ENCODE data around the gene SSC5D. TPM values are rescaled to one million over a fixed set of nuclear protein-coding genes. Genes with fewer than 3 reads are reported as not detected.
A peak's percentile ranks its signal among the peaks of the same experiment; 100 is the strongest.
"Not testable (repeated sequence)": the region's sequence is repeated elsewhere in the genome, so short reads cannot be mapped to it uniquely, and the experiment has no call there.

Gene SSC5D
- total RNA-seq, 2 experiments from 2014 or later, result 0.33 TPM; not detected in 1

- ChIA-PET POLR2A (no interaction called here), CTCF (interaction anchor here (5.8 kb wide), 1 partner anchor 11 kb away, joined by 38 read pairs; no protein-coding TSS in a partner anchor)
- no peak for DNase-seq
- intact Hi-C loops (cut with micrococcal nuclease), result no loop called here
- Mint-ChIP-seq H3K27ac (no peak overlapping the region), H3K4me1 (ENCODE audit: low read depth) (no peaks in the 10 kb centered on the region), H3K4me3 (no peak overlapping the region), H3K36me3 (no peaks in the 10 kb centered on the region), H3K9me3 (no peaks in the 10 kb centered on the region), H3K27me3 (peaks cover 12% of the 10 kb centered on the region)
Observed at GRCh38 chr19:55493052-55493644, 4.9 kb downstream of the SSC5D start.

DNA sequence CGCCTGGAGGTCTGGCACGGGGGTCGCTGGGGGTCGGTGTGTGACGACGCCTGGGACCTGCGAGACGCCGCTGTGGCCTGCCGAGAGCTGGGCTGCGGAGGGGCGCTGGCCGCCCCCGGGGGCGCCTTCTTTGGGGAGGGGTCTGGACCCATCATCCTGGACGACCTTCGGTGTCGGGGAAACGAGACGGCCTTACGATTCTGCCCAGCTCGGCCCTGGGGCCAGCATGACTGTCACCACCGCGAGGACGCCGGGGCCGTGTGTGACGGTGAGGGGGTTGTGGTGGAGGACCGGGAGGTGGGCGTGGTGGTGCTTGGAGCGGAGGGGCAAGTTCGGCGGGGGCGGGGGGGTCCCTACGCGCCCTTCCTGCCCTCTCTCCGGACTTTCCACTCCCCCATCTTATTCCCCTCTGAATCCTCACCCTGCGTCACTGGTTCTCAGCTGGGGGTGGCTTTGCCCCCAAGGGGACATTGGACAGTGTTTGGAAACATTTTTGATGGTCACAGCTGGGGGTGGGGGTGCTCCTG, 5.5 kb downstream of the SSC5D start:
- POLR2A ChIA-PET, result no interaction called here
- H3K36me3 Mint-ChIP-seq, result no peaks in the 10 kb centered on the region

GRCh38 chr19:55494172-55494761, 6.0 kb downstream of the SSC5D start:
- Mint-ChIP-seq H3K36me3 (no peaks in the 10 kb centered on the region), H3K4me1 (ENCODE audit: low read depth) (no peaks in the 10 kb centered on the region), H3K27me3 (peaks cover 12% of the 10 kb centered on the region), H3K9me3 (no peaks in the 10 kb centered on the region), H3K27ac (no peak overlapping the region), H3K4me3 (no peak overlapping the region)
- ChIA-PET CTCF (interaction anchor here (1.1 to 5.8 kb wide), 2 partner anchors 10 to 27 kb away, joined by 5 to 38 read pairs; no protein-coding TSS in a partner anchor), POLR2A (no interaction called here)
- intact Hi-C loops (cut with micrococcal nuclease), result no loop called here
- DNase-seq, result no peak

More for the DNA sequence above, 5.5 kb downstream of the SSC5D start:
- Mint-ChIP-seq H3K27ac (no peak overlapping the region), H3K9me3 (no peaks in the 10 kb centered on the region), H3K4me3 (no peak overlapping the region), H3K4me1 (ENCODE audit: low read depth) (no peaks in the 10 kb centered on the region), H3K27me3 (peaks cover 12% of the 10 kb centered on the region)
- CTCF ChIA-PET, result interaction anchor here (5.8 kb wide), 1 partner anchor 11 kb away, joined by 38 read pairs; no protein-coding TSS in a partner anchor
- intact Hi-C loops (cut with micrococcal nuclease), result no loop called here
- DNase-seq, result no peak

DNA sequence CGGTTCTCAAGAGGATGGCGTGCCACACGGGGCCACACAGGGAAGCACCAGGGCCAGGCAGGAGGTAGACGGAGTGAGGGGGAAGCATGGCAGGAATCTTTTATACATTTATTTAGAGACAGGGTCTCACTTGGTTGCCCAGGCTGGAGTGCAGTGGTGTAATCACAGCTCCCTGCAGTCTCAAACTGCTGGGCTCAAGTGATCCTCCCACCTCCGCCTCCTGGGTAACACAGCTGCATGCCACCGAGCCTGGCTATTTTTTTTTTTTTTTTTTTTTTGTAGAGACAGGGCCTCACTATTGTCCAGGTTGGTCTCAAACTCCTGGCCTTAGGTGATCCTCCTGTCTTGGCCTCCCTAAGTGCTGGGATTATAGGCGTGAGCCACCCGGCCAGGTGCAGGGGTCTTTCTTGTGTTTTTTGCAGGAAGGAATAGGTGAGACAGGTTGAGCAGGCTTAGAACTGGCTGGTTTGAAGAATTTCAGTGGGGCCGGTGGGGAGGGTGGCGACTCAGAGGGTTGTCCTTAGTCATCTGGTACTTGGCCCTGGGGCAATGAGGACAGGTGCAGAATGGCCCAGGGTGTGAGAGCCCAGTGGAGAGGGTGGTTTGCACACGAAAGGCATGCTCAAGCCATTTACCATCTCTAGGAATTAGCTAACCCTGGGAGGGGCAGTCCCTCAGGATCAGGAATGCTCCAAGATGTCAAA, 7.6 kb downstream of the SSC5D start:
- POLR2A ChIA-PET, result no interaction called here
- Mint-ChIP-seq H3K4me3 (no peak overlapping the region), H3K27me3 (peaks cover 12% of the 10 kb centered on the region), H3K4me1 (ENCODE audit: low read depth) (no peaks in the 10 kb centered on the region), H3K9me3 (no peaks in the 10 kb centered on the region), H3K27ac (no peak overlapping the region), H3K36me3 (no peaks in the 10 kb centered on the region)
- CTCF ChIA-PET, result interaction anchor here (1.1 to 5.8 kb wide), 2 partner anchors 8 to 135 kb away, joined by 3 to 38 read pairs; no protein-coding TSS in a partner anchor
- DNase-seq, result no peak
- intact Hi-C loops (cut with micrococcal nuclease), result no loop called here

DNA sequence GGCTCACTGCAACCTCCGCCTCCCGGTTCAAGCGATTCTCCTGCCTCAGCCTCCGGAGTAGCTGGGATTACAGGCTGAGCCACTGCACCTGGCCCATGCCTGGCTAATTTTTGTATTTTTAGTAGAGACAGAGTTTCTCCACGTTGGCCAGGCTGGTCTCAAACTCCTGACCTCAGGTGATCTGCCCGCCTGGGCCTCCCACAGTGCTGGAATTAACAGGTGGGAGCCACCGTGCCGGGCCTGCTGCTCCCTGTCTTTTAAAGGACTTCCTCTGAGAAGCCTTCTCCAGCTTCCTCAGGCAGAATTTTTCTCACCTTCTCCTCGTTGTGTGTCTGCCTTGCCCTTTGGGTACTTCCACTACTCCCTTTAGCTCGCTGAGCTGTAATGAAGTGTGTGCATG, 8.6 kb downstream of the SSC5D start:
- intact Hi-C loops (cut with micrococcal nuclease); H3K4me1 Mint-ChIP-seq (ENCODE audit: low read depth); H3K4me3 Mint-ChIP-seq; H3K36me3 Mint-ChIP-seq; H3K27ac Mint-ChIP-seq; H3K9me3 Mint-ChIP-seq; DNase-seq; H3K27me3 Mint-ChIP-seq: not testable (repeated sequence)
- ChIA-PET POLR2A (interaction anchor here (1.4 kb wide), 1 partner anchor 20 kb away, joined by 3 read pairs; the partner anchor contains the start of gene ZNF628), CTCF (interaction anchor here (0.5 kb wide), 1 partner anchor 357 kb away, joined by 4 read pairs; no protein-coding TSS in a partner anchor)

- H3K4me3 Mint-ChIP-seq, result no peak overlapping the region
- peaks cover 4% of the 10 kb centered on the region for H3K27me3 Mint-ChIP-seq
- no peaks in the 10 kb centered on the region for H3K36me3 Mint-ChIP-seq
- no peak for DNase-seq
- no peaks in the 10 kb centered on the region for H3K9me3 Mint-ChIP-seq
- H3K4me1 Mint-ChIP-seq (ENCODE audit: low read depth), result peaks cover 6% of the 10 kb centered on the region
- CTCF ChIA-PET, result interaction anchor here (0.6 kb wide), 1 partner anchor 31 kb away, joined by 3 read pairs; no protein-coding TSS in a partner anchor
- intact Hi-C loops (cut with micrococcal nuclease), result no loop called here
- POLR2A ChIA-PET, result interaction anchor here (1.4 kb wide), 1 partner anchor 21 kb away, joined by 3 read pairs; the partner anchor contains the start of gene ZNF628
- no peak overlapping the region for H3K27ac Mint-ChIP-seq
Observed at GRCh38 chr19:55497763-55498162, 9.5 kb downstream of the SSC5D start.

DNA sequence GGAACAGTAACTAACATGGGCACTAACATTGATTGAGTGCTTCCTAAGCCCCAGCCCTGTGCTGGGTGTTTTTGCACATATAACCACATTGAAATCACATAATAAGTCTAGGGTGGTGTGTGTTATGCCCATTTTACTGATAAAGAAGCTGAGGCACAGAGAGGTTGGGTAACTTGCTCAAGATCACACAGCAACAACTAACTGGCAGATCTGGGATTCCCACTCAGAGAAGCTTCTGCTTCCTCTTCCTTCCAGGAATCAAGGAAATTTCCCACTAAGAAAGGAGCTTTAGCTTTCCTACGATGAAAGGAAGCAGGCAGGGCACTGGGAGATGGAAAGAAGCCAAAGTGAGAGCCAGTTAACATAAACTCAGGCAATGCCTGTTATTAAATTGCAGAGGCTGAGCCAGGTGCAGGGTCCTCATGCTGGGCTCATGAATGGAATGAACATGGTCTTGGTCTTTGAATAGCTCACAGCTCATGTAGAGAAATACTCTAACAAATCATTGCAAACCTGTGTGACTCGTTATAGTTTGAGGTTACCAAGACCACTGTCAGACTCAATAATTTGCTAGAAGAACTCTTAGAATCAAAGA, 10.1 kb downstream of the SSC5D start:
- ChIA-PET POLR2A (no interaction called here), CTCF (interaction anchor here (0.6 kb wide), 1 partner anchor 32 kb away, joined by 3 read pairs; no protein-coding TSS in a partner anchor)
- intact Hi-C loops (cut with micrococcal nuclease), result no loop called here
- no peak overlapping the region for H3K4me3 Mint-ChIP-seq
- DNase-seq, result no peak
- no peak overlapping the region for H3K27ac Mint-ChIP-seq
- no peaks in the 10 kb centered on the region for H3K9me3 Mint-ChIP-seq
- peaks cover 9% of the 10 kb centered on the region for H3K4me1 Mint-ChIP-seq (ENCODE audit: low read depth)
- H3K36me3 Mint-ChIP-seq, result no peaks in the 10 kb centered on the region
- no peaks in the 10 kb centered on the region for H3K27me3 Mint-ChIP-seq

DNA sequence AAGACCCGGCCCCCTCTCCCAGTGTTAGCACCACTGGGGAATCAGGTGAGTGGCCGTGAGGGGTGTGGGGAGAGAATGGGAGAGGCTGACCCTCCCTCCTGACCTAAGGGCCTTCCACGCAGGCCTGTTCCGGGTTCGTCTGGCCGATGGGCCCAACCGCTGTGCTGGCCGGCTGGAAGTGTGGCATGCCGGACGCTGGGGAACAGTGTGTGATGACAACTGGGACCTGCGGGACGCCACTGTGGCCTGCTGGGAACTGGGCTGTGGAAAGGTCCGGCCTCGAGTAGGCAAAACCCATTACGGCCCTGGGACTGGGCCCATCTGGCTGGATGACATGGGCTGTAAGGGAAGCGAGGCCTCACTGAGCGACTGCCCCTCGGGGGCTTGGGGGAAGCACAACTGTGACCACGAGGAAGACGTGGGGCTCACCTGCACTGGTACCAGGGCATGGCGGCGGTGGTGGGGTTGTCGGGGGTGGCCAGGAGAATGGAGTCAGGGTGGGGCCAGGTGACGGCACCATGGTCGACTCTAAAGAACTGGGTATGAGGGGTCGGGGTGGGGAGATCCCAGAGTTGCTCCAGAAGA, 12.2 kb downstream of the SSC5D start:
- DNase-seq, result no peak
- ChIA-PET CTCF (interaction anchor here (0.6 to 1.9 kb wide), 4 partner anchors 33 to 359 kb away, joined by 3 to 11 read pairs (median 6); no protein-coding TSS in a partner anchor), POLR2A (no interaction called here)
- intact Hi-C loops (cut with micrococcal nuclease), result loop anchor here (5.0 kb wide), 1 partner anchor 358 kb away; no protein-coding TSS in a partner anchor
- Mint-ChIP-seq H3K9me3 (no peaks in the 10 kb centered on the region), H3K36me3 (peaks cover 2% of the 10 kb centered on the region), H3K4me1 (ENCODE audit: low read depth) (peaks cover 18% of the 10 kb centered on the region), H3K27ac (no peak overlapping the region), H3K27me3 (no peaks in the 10 kb centered on the region), H3K4me3 (no peak overlapping the region)

DNA sequence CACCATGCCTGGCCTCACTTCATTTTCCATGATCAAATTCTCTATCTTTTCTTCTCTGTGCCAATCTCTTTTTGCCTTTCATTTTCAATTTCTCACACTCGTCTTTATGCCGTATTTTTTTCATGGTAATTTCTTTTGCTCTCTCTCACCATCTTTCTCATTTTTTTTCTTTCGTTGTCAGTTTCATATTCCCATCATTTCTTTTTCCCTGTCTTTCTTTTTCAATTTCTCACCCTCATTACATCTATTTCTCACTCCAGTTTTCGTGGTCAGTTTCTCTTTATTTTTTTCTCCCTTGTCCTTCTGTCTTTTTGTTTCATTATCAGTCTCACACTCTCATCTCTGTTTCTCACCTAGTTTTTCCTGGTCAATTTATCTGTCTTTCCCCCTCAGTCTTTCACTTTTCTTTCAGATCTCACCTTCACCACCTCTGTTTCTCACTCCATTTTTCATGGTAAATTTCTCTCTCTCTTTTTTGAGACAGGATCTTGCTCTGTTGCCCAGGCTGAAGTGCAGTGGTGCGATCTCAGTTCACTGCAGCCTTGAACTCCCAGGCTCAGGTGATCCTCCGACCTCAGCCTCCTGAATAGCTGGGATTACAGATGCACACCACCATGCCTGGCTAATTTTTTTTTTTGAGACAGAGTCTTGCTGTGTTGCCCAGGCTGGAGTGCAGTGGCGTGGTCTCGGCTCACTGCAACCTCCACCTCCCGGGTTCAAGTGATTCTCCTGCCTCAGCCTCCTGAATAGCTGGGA, 14.1 kb downstream of the SSC5D start:
- H3K9me3 Mint-ChIP-seq, result no peaks in the 10 kb centered on the region
- DNase-seq, result no peak
- peaks cover 2% of the 10 kb centered on the region for H3K36me3 Mint-ChIP-seq
- H3K27me3 Mint-ChIP-seq, result no peaks in the 10 kb centered on the region
- no peak overlapping the region for H3K4me3 Mint-ChIP-seq
- CTCF ChIA-PET, result interaction anchor here (1.9 to 3.5 kb wide), 2 partner anchors 35 to 129 kb away, joined by 6 to 93 read pairs; no protein-coding TSS in a partner anchor
- H3K4me1 Mint-ChIP-seq (ENCODE audit: low read depth), result peaks cover 18% of the 10 kb centered on the region
- POLR2A ChIA-PET, result no interaction called here
- intact Hi-C loops (cut with micrococcal nuclease), result loop anchor here (5.0 kb wide), 1 partner anchor 360 kb away; no protein-coding TSS in a partner anchor
- H3K27ac Mint-ChIP-seq, result no peak overlapping the region

GRCh38 chr19:55503157-55503501, 14.9 kb downstream of the SSC5D start:
- no peak for DNase-seq
- H3K36me3 Mint-ChIP-seq, result peaks cover 2% of the 10 kb centered on the region
- H3K4me3 Mint-ChIP-seq, result peak overlapping the region; percentile 69
- H3K27ac Mint-ChIP-seq, result no peak overlapping the region
- peaks cover 18% of the 10 kb centered on the region for H3K4me1 Mint-ChIP-seq (ENCODE audit: low read depth)
- CTCF ChIA-PET, result interaction anchor here (0.7 to 3.5 kb wide), 31 partner anchors 9 to 385 kb away, joined by 3 to 93 read pairs (median 7); partner anchors contain the start of genes ISOC2, KMT5C, NAT14 and ZNF524
- no peaks in the 10 kb centered on the region for H3K9me3 Mint-ChIP-seq
- H3K27me3 Mint-ChIP-seq, result peaks cover 5% of the 10 kb centered on the region
- POLR2A ChIA-PET, result interaction anchor here (1.2 kb wide), 1 partner anchor 27 kb away, joined by 6 read pairs; the partner anchor contains the start of gene ZNF628
- intact Hi-C loops (cut with micrococcal nuclease), result loop anchor here (1.0 to 5.0 kb wide), 2 partner anchors 35 to 361 kb away; no protein-coding TSS in a partner anchor
